GM21390 (cell line): Measurements from ENCODE around the gene STIM1.

Experiments
- ATAC-seq: cut with Tn5 transposase; IDR thresholded peaks from one replicate; pipeline ENCODE4 v1.9.1; 2021; ENCODE audit not compliant: unreplicated experiment

STIM1 gene

DNA sequence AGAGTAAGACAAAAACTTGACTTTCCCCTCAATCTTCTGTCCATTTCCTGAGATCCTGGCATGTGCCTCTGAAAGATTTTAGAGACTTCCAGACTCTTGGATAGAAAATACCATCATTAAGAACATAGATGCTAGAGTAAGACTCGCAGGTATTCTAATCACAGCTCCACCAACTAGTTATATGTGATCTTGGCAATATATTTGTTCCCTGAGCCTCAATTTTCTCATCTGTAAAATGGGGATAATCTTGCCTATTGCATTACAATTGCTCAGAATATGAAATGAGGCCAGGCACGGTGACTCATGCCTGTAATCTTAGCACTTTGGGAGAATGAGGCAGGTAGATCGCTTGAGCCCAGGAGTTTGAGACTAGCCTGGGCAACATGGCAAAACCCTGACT lies 25.4 kb upstream of the STIM1 start:
- no peak for ATAC-seq

DNA sequence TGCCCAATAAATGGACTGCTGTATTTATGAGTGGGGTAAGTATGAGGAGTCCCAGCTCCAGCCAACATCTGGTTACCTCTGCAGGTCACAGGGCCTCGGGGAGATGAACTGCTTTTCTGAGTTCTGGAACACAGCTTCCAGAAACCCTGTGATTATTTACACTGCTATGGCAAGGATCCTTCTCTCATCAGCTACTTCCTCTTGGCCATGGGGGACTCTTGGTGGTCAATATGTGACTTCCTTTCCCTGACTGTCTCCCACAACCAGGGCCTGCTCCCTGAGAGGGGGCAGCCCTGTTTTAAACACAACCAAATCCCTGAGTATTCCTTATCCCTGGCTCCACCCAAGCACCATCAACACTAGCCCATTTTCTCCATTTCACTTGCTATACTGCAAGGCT lies 24.7 kb upstream of the STIM1 start:
- ATAC-seq: no peak

DNA sequence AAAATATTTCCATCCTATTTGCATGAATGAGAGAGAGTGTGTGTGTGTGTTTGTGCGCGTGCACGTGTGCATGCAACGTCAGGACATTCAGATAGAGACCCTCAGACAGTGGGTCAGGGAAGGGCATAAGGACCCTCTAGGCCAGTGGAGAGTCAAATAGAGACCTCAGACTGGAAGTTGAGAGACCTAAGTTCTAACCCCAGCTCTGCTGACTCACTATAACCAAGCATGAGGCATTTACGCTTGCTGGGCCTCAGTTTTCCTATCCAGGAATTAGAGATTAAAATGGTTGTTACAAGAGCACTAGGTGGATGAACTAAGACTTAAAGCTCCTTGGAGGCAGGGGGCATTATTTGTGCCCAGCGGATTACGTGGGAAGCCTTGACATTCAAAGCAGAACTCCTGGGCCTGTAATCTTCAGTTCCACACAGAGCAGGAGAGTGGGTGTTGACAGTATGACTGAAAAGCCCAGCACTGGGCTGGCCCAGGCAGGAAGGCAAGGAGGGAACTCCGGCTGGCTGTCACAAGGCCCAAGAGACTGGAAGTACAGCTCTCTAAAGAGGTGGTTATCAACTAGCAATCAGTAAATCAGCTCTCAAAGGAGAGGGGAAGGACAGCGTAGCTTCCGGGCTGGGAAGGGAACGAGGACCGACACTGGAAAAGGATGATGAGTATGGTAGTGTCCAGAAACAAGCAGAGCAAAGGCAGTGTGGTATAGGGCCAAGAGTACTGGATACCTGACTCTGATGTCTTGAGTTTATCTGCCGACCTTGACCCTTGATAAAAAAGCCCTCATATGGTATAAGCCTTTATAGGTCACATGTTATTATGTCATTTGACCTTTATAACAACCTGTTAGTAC lies 23.9 kb upstream of the STIM1 start:
- no peak for ATAC-seq

DNA sequence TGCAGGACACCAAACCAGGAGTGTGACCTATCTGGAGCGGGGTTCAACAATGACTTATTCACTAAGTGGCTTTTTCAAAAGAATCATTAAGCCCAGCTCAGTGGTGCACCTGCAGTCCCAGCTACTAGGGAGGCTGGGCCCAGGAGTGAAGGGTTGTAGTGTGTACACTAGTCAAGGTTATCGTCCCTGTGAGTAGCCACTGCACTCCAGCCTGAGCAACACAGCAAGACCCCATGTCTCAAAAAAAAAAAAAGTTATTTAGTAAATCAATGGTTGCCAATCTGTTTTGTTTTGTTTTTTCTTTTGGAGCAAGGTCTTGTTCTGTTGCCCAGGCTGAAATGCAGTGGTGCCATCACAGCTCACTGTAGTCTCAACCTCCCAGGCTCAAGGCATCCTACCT lies 22.6 kb upstream of the STIM1 start:
- no peak for ATAC-seq

DNA sequence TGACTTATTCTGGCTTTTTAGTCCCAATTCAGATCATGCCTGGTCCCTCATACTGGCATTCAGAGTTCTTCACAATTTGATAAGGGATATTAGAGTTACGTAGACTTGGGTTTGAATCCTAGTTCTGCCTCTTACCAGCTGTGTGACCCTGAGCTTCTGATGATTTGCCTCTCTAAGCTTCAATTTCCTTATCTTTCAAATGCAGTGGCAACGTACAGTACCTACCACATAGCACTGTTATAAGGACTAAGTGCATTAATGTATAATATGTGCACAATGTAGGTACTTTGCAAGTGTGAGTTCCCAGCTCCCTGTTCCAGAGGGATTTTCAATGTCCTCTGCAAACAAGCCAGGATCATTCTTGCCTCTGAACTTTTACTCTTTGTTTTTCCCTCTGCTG lies 22.0 kb upstream of the STIM1 start:
- ATAC-seq: no peak

DNA sequence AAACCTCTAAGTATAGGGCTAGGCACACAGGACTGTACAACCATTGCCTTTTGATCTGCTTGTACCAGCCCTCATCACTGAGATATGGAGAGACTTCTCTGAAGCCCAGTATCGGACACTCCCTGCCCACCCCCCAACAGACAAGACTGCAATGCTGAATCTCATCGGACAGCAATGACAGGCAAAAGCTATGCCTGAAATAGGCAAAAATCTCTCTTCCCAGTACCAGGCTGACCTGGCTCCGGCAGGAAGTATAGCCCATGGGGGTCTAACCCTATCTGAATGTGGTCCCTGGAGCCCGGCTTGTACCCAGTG lies 21.2 kb upstream of the STIM1 start:
- no peak for ATAC-seq

DNA sequence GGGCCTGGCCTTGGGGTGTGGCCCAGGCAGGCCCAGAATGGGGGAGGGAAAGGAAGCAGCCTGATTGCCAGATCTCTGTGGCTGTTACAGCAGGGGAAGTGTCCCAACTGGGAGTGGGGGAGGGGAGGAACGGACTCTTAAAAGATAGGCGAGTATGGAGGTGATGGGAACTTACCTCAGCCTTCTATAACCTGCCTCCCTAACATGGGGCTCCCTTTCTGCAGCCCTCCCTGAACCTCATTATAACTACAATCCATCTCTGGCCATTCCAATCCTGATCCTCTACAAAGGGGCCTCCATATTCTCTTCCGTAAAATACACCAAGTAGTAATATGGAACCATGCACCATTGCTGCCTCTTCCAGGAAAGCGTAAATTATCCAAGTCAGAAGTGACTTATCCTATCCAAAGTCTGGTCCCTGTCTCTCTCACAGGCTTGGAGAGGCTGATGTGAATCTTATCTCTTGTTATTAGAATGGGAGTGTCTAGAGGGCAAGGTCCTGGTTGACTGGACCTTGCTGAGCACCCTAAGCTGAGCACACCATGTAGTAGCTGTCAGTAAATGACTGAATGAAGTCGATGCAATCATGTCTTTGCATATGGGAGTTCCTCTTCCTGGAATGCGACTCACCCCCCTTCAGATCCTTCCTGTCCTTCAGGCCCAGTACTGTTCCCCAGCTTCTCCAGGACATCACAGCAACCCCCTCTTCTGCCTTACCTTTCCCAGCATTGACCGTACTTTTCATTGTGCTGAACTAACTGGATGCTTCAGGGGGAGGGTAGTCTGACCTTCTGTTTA lies 20.6 kb upstream of the STIM1 start:
- no peak for ATAC-seq

DNA sequence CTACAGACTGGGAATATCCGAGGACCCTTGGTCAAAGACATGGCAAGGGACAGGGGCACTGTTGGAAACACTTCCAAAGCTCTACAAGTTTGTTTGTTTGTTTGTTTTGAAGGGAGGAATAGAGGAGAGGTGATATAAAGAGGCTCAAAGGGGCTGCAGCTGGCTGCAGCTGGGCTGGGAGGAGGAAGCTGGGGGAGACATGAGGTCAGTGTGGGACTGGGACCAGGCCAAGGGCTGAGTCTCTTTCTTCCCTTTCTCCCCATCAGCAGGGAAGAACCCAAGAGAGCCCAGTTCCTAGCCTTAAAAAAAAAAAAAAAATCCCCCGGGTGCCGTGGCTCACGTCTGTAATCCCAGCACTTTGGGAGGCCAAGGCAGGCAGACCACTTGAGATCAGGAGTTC lies 19.7 kb upstream of the STIM1 start:
- ATAC-seq: no peak

DNA sequence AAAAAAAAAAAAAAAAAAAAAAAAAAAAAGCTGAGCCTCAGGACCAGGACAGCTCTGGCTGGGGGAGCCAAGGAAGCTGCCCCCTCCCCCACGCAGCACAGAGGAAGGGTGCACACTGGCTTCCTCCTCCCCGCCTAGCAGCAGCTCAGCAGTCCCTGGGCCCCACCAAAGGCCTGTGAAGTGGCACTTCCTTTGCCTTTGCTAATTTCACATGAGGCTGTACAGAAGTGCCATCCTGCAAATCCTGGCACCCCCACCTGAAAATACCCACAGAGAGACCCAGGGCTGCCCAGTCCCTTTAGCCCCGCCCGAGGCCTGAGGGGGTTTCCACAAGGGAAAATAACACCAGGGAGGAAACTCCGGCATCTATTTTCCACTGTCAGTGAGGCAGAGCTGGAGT lies 18.6 kb upstream of the STIM1 start:
- ATAC-seq: no peak

DNA sequence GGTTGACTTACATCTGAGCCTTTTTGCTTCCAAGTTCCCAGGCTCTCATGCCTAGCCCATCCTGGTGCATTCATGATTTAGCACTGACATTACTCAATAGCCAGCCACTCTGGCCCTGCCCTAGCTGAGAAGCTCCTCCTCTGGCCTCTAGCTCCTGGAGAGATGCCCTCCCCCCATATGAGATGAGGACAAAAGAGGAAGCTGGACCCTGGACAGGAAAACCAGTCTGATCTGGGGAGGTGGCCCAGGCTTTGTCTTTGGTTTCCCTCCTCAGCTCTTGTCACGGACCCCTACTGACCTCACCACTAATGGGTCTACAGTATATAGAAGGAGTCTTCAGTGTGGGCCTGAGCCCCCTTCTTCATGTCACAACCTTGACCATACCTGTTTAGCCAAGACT lies 17.7 kb upstream of the STIM1 start:
- ATAC-seq: no peak

DNA sequence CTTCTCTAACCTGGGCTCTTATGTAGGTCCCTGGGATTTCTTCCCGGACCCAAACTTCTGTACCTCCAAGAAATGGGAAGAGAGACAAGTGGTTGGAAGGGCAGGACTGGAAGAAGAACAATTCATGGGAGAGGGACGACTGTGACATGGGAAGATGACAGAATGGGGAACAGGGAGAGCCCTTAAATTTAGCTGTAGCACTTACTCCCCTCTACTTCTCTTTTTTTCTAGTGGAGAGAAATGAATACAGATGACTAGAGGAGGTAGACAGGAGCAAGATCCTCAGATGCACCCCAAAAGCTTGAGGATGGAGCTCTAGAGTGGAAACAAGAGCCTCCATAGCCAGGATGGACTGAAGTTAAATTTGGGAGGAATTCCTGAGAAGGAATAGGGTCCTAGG lies 17.0 kb upstream of the STIM1 start:
- no peak for ATAC-seq

DNA sequence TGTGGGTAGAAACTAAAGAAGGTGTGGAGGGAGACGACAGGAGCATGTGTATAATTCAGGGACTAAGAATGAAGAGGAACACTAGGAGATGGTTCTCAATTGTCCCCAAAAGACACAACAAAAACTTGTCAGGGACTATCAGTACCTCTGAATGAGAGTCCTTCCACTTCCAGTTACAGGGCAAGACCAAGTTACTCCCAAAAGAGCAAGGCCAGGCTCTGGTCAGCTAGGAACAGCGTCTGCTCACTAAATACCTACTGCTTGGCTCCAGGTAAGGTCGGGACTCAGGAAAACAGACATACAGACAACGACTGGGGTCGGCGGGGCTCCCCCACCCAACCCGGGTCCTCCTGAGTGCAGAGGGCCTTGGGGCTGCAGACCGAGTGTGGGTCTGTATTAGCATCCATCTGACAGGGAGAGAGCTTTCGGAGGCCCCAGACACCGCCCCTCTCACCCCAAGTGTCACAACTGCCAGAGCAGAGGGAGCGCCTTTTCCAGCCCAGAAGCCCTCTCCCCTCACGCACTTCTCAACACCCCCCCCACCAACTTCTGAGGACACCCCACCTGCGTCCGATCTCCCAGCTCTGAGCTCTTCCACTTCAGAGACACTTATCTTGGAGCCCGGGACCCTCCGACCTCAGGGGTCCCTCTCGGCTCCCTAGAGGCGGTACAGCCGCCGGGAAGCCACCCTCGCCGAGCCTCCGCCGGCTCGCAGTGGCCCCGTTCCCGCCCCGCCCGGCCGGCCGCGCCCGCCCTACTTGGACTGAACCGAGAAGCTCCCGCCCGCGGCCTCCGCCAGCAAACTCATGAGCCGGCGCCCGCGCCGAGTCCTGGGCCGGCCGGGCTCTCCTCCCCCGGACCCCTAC lies 15.2 kb upstream of the STIM1 start:
- ATAC-seq: peak; percentile 14

DNA sequence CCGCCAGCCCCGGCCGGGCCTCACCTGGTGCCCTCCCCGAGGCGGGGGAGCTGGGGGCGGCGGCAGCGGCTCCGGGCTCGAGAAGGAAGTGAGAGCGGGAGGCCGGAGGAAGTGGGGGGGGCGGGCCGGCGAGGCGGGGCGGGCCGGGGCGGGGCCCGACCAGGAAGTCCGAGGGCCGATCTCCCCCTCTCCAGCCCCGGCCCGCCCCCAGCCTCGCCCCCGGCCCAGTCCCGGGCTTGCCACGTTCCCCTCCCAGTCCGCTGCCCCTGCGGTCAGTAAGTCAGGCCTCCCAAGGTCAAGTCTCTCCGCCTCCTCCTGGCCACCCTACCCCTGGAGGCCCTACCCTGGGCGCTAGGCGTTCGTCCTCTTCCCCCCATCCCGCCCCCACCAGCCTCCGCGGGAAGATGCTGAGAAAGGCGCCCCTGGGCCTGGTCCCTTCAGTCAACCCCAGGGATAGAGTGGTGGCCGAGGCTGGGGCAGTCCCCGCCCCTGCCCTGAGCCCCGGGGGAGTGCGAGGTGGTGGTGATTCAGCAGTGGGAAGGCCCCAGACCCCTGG lies 14.5 kb upstream of the STIM1 start, which contains the start of gene RHOG:
Gene RHOG, minus strand, starts transcription at position 90 of the 556 bp plus-strand sequence. CDS start 12,821 bp downstream, outside the sequence.
- peak; percentile 45 for ATAC-seq

DNA sequence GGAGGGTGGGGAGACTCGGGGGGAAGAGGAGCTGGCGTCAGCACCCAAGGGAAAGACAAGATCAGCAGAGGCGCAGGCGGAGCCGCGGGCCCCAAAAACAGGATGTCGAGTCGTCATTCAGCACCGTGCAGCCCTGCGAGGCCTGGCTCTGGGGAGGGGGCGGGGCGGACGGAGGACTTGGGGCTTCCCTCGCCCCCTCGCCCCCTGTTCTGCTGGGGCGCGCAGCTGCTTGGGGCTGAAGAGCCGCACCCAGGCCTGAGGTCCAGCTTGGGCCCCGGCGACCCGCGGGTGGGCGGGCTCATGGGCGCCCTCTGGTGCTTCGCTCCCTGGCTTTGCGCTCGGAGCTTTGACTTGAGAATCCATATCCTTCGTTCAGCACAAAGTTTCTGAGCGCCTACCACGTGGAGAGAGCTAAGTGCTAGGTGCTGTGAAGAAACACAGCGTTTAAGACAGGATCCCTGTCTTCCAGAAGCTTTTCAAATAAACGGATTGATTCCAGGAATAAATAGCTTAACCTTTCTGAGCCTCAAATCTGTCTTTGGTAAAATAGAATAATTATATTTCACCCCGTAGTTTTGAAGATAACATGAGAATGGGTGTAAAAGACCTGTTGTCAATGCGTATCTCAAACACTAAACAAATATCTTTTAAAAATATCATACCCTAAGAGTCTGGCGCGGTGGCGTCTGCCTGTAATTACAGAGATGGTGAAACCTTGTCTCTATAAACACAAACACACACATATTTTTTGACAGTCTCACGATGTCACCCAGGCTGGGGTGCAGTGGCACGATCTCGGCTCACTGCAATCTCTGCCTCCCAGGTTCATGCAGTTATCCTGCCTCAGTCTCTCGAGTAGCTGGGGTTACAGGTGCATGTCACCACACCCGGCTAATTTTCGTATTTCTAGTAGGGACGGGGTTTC lies 13.8 kb upstream of the STIM1 start:
- peak; percentile 43 for ATAC-seq

DNA sequence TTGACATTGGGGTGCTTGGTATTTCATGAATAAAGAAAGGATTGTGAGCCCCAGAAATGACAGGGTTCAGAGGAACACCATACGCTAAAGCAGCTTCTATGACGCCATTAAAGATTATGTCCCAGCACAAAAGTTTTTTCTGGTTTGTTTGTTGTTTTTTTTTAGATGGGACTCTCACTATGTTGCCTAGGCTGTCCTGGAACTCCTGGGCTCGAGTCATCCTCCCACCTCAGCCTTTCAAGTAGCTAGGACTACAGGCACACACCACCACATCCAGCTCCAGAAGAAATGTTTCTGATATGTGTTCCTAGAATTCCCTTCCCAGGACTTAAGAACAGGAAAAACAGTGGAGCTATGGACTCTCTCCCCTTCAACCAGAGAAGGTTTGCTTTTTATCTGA lies 12.1 kb upstream of the STIM1 start:
- ATAC-seq: no peak

DNA sequence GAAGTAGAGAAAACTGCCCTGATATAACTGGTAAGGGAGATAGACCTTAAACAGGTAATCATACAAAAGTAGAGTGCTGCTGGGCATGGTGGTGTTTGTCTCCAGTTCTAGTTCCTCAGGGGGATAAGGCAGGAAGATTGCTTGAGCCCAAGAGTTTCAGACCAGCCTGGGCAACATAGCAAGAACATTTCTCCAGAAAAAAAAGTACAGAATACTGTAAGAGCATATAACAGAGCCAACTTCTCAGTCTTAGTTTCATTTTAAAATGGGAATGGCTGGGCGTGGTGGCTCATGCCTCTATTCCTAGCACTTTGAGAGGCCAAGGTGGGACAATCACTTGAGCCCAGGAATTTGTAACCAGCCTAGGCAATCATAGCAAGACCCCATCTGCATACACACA lies 10.2 kb upstream of the STIM1 start:
- ATAC-seq: no peak

DNA sequence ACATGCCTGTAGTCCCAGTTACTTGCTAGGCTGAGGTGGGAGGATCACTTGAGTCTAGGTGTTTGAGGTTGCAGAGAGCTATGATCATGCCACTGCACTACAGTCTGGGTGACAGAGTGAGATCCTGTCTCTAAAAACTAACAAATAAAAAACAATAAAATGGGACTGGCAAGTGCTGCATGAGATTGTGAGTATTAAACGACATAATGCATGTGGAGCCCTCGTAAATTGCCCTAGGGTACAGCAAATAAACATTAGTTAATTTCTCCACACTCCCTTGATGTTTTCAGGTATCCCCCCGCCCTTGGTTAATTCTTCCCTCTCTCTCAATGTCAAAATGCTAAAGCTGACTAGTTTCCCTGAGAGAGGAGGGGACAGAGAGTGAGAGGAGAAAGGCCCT lies 9.8 kb upstream of the STIM1 start:
- ATAC-seq: no peak

DNA sequence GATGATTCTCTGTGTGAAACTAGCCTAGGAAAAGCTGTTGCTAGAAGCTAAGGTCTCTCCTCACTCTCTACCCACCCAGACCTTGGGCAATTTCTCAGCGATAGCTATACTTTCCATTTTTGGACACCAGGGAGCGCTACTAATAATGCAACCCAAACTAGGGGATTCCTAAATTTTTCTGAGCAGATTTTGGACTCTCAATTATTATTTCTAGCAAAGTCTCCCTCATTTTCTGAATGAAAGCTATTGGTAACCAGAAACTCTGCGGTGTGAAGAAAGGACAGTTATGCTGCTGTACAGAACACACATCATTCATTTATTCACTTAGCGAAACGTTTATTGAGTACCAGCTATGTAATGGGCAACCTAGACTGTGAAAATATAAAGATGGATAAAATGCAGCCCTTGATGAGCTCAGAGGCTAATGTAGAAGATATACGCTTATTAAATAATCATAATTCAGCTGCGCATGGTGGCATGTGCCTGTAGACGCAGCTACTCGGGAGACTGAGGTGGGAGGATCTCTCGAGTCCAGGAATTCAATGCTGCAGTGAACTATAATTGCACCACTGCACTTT lies 6.1 kb upstream of the STIM1 start:
- no peak for ATAC-seq

DNA sequence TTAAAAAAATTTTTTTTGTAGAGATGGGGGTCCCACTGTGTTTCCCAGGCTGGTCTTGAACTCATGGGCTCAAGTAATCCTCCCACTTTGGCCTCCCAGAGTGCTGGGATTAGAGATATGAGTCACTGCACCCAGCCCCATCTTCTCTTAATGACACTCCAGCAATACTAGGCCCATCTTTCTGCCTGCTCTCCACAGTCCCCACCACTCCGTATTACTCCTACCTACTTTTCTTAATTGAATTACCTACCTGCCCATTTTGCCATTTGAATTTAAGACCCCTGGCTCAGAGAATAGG lies 2.0 kb upstream of the STIM1 start:
- no peak for ATAC-seq
